Medulla oblongata (tissue), 1 donor: ENCODE data around the gene MCM6.

Experiments
- DNase-seq: peaks from one replicate; pipeline ENCODE4 v3.0.0-alpha.2; 2015; ENCODE audit errors: extremely low spot score

MCM6 gene

GRCh38 chr2:135863233-135863632 lies 13.0 kb downstream of the MCM6 start:
- DNase-seq = no peak

- no peak for DNase-seq
Observed at GRCh38 chr2:135862718-135863117, 13.5 kb downstream of the MCM6 start.

GRCh38 chr2:135853401-135853800 lies 22.8 kb downstream of the MCM6 start:
- no peak for DNase-seq

GRCh38 chr2:135851858-135852257 lies 24.4 kb downstream of the MCM6 start:
- DNase-seq = no peak

DNA sequence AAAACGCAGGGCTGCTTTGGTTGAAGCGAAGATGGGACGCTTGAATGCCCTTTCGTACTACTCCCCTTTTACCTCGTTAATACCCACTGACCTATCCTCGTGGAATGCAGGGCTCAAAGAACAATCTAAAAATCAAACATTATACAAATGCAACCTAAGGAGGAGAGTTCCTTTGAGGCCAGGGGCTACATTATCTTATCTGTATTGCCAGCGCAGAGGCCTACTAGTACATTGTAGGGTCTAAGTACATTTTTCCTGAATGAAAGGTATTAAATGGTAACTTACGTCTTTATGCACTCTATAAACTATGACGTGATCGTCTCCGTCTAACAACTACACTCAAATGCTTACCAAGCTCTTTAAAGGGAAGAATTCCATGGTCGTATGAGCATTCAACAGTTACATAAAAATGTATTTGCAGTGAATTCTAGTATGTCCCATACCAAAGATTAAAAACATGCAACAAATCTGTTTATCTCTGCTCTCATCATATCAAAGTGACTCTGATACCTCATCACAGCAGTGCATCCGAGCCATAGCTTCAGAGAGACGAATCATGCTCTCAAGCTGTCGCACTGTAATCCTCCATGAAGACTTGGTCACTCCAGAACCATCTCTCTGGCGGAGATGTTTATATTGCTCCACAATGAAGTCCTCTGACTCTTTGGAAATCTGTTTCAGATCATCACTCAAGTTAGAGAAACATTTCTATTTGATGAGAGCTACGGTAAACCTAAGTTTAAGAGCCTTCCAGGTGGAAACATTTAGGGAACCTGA lies 25.2 kb downstream of the MCM6 start:
- DNase-seq = no peak

- DNase-seq = no peak
Observed at GRCh38 chr2:135849087-135849486, 27.2 kb downstream of the MCM6 start.

GRCh38 chr2:135845997-135846396 lies 30.2 kb downstream of the MCM6 start:
- no peak for DNase-seq

DNA sequence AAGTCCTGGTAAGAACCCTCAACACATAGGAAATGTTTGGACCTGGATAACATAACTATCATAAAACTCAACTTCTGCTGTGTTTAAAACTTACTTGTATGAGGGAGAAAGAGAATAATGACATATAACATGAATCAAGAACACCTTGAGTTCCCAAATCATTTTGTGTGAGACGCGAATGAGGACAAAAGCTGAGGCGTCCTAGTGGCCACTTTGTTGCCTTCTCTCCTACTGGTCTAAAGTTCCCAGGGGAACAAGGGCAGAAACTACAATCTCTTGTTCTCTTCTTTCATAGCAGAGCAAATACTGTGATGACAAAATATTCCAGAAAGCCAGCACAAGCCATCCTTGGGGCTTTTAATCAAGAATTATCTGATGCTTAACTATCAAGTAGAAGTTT lies 31.0 kb downstream of the MCM6 start:
- DNase-seq = no peak

- no peak for DNase-seq
Observed at GRCh38 chr2:135844301-135844895, 31.8 kb downstream of the MCM6 start.

DNA sequence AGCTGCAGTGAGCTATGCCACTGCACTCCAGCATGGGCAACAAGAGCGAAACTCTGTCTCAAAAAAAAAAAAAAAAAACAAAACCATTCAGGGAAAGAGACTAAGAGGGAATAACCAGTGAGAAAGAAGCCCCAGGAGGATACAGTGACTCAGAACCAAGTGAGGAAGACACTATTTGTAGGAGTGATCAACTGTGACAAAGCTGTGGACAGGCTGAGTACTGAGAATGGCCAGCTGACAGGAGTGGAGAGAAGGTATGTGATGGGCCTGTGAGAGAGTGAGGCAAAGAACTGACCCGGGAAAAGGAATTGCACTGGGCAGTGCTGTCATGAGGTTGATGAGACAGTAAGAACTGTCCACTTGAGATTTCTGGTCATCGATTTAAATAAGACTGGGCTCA lies 32.6 kb downstream of the MCM6 start:
- DNase-seq = no peak

GRCh38 chr2:135840601-135841000 lies 35.6 kb downstream of the MCM6 start:
- peak; percentile 20 for DNase-seq

- peak; percentile 6 for DNase-seq
Observed at GRCh38 chr2:135839713-135840112, 36.5 kb downstream of the MCM6 start.

- DNase-seq = no peak
Observed at GRCh38 chr2:135838502-135838901, 37.7 kb downstream of the MCM6 start.

GRCh38 chr2:135836596-135837270 lies 39.5 kb downstream of the MCM6 start, which contains the start of gene LCT:
Gene LCT (minus strand): TSS chr2:135837184. CDS start chr2:135837169, 15 bp downstream.
- no peak for DNase-seq

- DNase-seq = no peak
Observed at GRCh38 chr2:135832891-135833290, 43.4 kb downstream of the MCM6 start.

GRCh38 chr2:135831180-135831812 lies 44.9 kb downstream of the MCM6 start:
- no peak for DNase-seq

DNA sequence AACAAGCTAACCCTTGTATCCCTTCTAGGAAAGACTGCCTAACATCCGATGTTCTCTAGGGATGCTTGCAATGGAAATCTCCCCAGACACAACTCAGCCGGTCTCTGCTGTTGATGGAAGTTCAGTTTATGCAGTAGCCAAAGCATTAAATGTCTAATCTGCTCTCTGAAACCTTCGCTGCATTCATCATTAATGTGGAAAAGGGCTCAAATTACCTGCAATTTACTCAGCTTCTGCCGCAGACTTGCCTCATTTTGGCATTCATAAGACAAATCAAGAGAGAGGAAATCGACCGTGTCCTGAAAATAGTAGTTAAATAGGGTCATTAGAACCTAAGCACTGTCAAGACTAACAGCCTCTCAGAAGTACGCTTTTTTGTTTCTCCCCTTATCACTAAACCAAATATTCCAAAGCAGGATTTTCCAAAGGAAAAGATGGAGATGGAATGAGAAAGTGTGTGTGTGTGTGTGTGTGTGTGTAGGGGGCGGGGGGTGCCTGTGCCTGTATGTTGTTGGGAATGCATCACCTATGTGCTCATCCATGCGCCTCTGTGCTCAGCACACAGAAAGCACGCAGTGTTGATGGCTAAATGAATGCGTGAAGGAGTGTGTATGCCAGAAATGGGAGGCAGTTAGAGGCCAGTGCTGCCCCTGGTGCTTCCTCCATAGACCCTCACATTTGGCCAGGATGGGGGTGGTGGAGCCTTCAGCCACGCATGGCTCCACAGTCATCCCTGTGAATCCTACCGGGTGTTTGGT lies 46.7 kb downstream of the MCM6 start:
- no peak for DNase-seq

- no peak for DNase-seq
Observed at GRCh38 chr2:135826544-135826943, 49.7 kb downstream of the MCM6 start.

- no peak for DNase-seq
Observed at GRCh38 chr2:135825550-135826176, 50.6 kb downstream of the MCM6 start.

DNA sequence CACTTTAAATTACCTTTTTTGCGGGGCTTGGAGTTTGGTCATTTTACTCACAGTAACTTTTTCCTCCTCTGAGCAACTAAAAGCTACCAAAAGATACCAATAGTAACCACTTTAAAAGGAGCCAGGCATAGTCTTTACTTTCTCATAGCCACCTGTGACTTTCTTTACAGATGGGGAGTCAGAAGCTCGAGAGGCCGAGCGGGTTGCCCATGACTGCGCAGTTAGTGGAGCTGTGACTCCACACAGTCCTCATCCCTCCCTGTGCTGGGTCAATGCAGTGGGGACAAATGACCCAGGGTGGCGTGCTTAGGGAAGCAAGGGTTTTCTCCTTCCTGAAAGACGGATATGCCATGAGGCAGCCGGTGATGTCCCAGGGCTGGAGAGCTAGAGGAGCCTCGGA lies 51.1 kb downstream of the MCM6 start:
- no peak for DNase-seq

- DNase-seq = no peak
Observed at GRCh38 chr2:135822855-135823254, 53.4 kb downstream of the MCM6 start.
